Upper lobe of left lung (tissue), 6 donors: ENCODE data around the gene ZNF138. TPM values are rescaled to one million over a fixed set of nuclear protein-coding genes. Genes with fewer than 3 reads are reported as not detected.
A peak's percentile ranks its signal among the peaks of the same experiment; 100 is the strongest.
"Not testable (repeated sequence)": the region's sequence is repeated elsewhere in the genome, so short reads cannot be mapped to it uniquely, and the experiment has no call there.

Experiments
- ATAC-seq, 2 donors: fragments of 200-7000 bp; cut with Tn5 transposase; one replicate each; pipeline ENCODE4 v1.9.1; 2022; ENCODE audit warnings: mild to moderate bottlenecking in 2 of 2, moderate library complexity in 2 of 2; ENCODE audit not compliant: low FRiP score in 2 of 2
- DNase-seq, 2 donors: peaks; one replicate each; pipeline ENCODE4 v3.0.0-alpha.2; 2019 to 2020
- H3K27ac ChIP-seq, 4 donors: fragments of 200-600 bp; sonication (generic); one replicate each; pipeline ENCODE4 v1.5.1; 2016 to 2019
- H3K27me3 ChIP-seq, 4 donors: fragments of 200-600 bp; sonication (generic); one replicate each; pipeline ENCODE4 v1.5.1; 2017 to 2019
- H3K36me3 ChIP-seq, 4 donors: fragments of 200-600 bp; sonication (generic); one replicate each; pipeline ENCODE4 v1.5.1; 2016 to 2019
- H3K4me1 ChIP-seq, 4 donors: fragments of 200-600 bp; sonication (generic); one replicate each; pipeline ENCODE4 v1.5.1; 2018 to 2019
- H3K4me3 ChIP-seq, 4 donors: fragments of 200-600 bp; sonication (generic); one replicate each; pipeline ENCODE4 v1.5.1; 2017 to 2019; ENCODE audit warnings: mild to moderate bottlenecking in 2 of 4, moderate library complexity in 1 of 4
- H3K9me3 ChIP-seq, 4 donors: fragments of 200-600 bp; sonication (generic); one replicate each; pipeline ENCODE4 v1.5.1; 2018 to 2019
- EP300 ChIP-seq, 4 donors: sonication (generic); formaldehyde crosslinking; IDR thresholded peaks; one replicate each; pipeline ENCODE4 v1.5.1; 2017; ENCODE audit warnings: antibody characterized with exemption in 4 of 4, control low read depth in 2 of 4
- POLR2A ChIP-seq, 4 donors: fragments of 450-650 bp; IDR thresholded peaks; one replicate each; pipeline ENCODE4 v1.5.1; 2016 to 2017; ENCODE audit warnings: antibody characterized with exemption in 4 of 4, mild to moderate bottlenecking in 2 of 4
- POLR2AphosphoS5 ChIP-seq, 2 donors: sonication (generic); formaldehyde crosslinking; IDR thresholded peaks; one replicate each; pipeline ENCODE4 v1.5.1; 2017; ENCODE audit warnings: antibody characterized with exemption in 2 of 2
- WGBS, 2 donors: methylation state at CpG; one replicate each; pipeline ENCODE4 v1.1.5; 2017 to 2018; 5-methylcytosine and 5-hydroxymethylcytosine counted together
- total RNA-seq, 6 donors: library from RNA; depleted of rRNA in 4 of 6; stranded (reverse); fragments of >200 nt in 4 of 6; gene quantifications; one replicate each; pipeline versions ENCODE4 v1.1.0 to v1.2.1, GENCODE V29; 2016 to 2021
- TF ChIP-seq, protein P1 (sequence below), 6 experiments: fragments of 450-650 bp in 4 of 6; fragments of 200-600 bp in 2 of 6; sonication (generic) in 2 of 6; IDR thresholded peaks; one replicate each; pipeline ENCODE4 v1.5.1; 2016 to 2019; ENCODE audit warnings: antibody characterized with exemption in 6 of 6
- donor health status: DM: no; HTN: no; CAD: no; lungs with moderate emphysema.
- donor health status: DM: no; HTN: yes; CAD: no; lungs with severe emphysema.

ZNF138 gene
- total RNA-seq, 6 donors from 2014 or later: 3.4 to 23.7 (median 5.0) TPM

DNA sequence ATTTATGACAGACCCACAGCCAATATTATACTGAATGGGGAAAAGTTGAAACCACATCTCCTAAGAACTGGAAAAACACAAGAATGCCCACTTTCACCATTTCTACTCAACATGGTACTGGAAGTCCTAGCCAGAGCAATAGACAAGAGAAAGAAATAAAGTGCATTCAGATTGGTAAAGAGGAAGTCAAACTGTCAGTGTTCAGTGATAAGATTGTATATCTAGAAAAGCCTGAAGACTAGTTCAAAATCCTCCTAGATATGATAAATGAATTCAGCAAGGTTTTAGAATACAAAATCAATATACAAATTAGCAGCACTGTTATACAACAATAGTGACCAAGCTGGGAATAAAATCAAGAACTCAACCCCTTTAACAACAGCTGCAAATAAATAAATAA, 6.9 kb upstream of the ZNF138 start:
- Histone ChIP-seq H3K27ac (no peak overlapping the region), H3K27me3 (no peaks in the 10 kb centered on the region), H3K36me3 (no peaks in the 10 kb centered on the region), H3K4me3 (no peak overlapping the region), H3K4me1 (no peaks in the 10 kb centered on the region), H3K9me3 (no peaks in the 10 kb centered on the region)
- no peak for TF ChIP-seq EP300 (IDR thresholded peaks at IDR 0.05)
- TF ChIP-seq POLR2AphosphoS5 (IDR thresholded peaks at IDR 0.05): no peak
- TF ChIP-seq POLR2A (IDR thresholded peaks at IDR 0.05): no peak
- TF ChIP-seq, protein P1, sequence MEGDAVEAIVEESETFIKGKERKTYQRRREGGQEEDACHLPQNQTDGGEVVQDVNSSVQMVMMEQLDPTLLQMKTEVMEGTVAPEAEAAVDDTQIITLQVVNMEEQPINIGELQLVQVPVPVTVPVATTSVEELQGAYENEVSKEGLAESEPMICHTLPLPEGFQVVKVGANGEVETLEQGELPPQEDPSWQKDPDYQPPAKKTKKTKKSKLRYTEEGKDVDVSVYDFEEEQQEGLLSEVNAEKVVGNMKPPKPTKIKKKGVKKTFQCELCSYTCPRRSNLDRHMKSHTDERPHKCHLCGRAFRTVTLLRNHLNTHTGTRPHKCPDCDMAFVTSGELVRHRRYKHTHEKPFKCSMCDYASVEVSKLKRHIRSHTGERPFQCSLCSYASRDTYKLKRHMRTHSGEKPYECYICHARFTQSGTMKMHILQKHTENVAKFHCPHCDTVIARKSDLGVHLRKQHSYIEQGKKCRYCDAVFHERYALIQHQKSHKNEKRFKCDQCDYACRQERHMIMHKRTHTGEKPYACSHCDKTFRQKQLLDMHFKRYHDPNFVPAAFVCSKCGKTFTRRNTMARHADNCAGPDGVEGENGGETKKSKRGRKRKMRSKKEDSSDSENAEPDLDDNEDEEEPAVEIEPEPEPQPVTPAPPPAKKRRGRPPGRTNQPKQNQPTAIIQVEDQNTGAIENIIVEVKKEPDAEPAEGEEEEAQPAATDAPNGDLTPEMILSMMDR (IDR thresholded peaks at IDR 0.05): no peak
- no peak for ATAC-seq
- DNase-seq: no peak

DNA sequence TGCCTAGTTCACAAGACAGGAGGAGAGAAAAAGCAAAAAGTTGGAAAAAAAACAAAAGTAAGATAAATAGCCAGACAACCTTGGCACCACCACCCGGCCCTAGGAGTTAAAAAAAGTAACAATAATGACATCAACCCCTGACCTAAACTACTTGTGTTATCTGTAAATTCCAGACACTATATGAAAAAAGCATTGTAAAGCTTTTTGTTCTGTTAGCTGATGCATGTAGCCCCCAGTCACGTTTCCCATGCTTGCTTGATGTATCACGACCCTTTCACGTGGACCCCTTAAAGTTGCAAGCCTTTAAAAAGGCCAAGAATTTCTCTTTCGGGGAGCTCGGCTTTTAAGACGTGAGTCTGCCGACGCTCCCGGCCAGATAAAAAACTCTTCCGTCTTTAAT, 5.0 kb upstream of the ZNF138 start:
- H3K36me3 ChIP-seq, H3K27ac ChIP-seq, H3K9me3 ChIP-seq, ATAC-seq, DNase-seq, H3K4me3 ChIP-seq, H3K4me1 ChIP-seq, H3K27me3 ChIP-seq: not testable (repeated sequence)
- 56 to 62% methylated on average over 11 of the region's 11 CpGs for WGBS, 2 donors

DNA sequence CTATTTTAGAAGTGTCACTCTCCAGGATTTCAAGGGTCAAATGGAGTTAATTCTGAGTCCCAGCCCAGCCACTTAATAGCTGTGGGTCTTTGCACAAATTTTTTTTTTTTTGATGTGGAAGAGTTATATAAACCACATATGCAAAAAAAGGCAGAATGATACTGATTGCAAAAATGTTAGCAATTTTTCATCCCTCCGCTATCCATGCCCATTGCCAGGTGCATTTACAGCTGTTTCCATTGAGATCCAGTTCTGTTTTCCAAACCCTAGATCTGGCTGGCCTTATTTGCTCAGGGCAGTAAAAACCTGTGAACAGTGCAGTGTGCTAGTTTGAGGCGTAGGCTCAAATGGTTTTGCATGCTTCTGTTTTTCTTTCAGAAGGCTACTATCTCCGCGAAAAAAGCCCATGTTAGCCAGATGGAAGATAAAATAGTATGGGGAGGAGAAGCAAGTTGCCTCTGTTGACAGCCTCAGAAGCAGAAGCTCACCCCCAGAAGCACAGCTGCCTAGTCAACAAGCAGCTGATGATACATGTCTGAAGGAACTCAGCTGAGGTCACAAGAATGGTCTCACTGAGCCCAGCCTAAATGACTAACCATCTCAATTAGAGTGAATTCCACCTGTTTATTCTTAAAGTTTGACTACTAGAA, 997 bp upstream of the ZNF138 start:
- Histone ChIP-seq H3K4me1 (peaks cover 4 to 19% (median 9%) of the 10 kb centered on the region in 4 donors), H3K36me3 (no peaks in the 10 kb centered on the region), H3K27me3 (no peaks in the 10 kb centered on the region), H3K9me3 (no peaks in the 10 kb centered on the region), H3K4me3 (no peak overlapping the region), H3K27ac (no peak overlapping the region)
- ATAC-seq (no peak), DNase-seq (no peak)
- TF ChIP-seq, protein P1 (IDR thresholded peaks at IDR 0.05): no peak
- 92 to 96% methylated on average over 4 of the region's 4 CpGs for WGBS, 2 donors

DNA sequence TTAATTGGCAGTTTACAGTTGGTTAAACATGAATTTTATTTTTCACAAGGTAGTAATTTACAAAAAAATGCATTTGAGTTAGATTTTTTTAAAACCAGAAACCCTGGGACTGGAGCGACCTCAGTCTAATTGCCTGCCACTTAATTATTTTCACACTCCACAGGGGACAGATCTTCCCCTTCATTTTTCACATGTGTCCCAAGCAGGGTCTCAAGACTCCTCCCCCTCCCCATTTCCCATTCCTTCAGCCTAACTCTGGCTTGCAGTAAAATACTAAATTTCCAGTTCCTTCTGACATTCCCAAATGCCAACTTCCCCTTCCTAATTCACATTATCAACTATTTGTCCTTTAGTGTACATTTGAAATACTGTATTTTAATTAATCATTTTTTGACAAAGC, 948 bp downstream of the ZNF138 start:
- TF ChIP-seq, protein P1 (IDR thresholded peaks at IDR 0.05): no peak
- H3K27me3 ChIP-seq: no peaks in the 10 kb centered on the region
- WGBS, 2 donors: 12 to 14% methylated on average over 1 of the region's 1 CpG
- no peaks in the 10 kb centered on the region for H3K9me3 ChIP-seq
- peaks cover 4 to 19% (median 9%) of the 10 kb centered on the region in 4 donors for H3K4me1 ChIP-seq
- peak overlapping the region in 3 of 4 donors; percentile 62 to 79 (median 67) for H3K4me3 ChIP-seq
- peak overlapping the region in 1 of 4 donors; percentile 85 for H3K27ac ChIP-seq
- DNase-seq (no peak), ATAC-seq (no peak)
- peaks cover 0 to 12% (median 6%) of the 10 kb centered on the region in 4 donors for H3K36me3 ChIP-seq

DNA sequence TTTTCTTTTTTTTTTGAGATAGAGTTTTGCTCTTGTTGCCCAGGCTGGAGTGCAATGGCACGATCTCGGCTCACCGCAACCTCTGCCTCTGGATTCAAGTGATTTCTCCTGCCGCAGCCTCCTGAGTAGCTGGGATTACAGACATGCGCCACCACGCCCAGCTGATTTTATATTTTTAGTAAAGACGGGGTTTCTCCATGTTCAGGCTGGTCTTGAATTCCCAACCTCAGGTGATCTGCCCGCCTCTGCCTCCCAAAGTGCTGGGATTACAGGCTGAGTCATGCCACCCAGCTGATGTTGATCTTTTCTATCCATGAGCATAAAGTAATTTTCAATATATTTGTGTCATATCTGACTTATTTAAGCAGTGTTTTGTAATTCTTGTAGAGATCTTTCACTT, 4.9 kb downstream of the ZNF138 start:
- 96 to 98% methylated on average over 8 of the region's 8 CpGs for WGBS, 2 donors

DNA sequence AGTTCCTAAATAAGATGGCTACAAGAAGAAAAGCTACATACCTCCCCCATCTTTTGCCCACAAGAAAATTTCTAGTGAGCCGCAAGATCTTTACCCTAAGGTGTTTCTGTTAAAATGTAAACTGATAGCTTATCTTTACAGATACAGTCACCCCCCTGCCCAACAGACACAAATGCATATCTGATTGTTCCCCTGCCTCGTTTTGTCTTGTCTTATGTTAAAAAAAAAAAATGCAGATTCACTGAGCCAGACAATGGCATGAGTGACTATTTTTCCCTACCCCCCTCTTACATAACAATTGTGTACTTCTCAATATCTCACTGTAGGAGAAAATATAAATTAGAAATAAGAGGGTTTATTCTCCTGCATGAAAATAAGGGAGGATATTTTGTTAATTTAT, 8.5 kb downstream of the ZNF138 start:
- TF ChIP-seq EP300 (IDR thresholded peaks at IDR 0.05): no peak
- no peak for TF ChIP-seq POLR2A (IDR thresholded peaks at IDR 0.05)
- no peak for TF ChIP-seq POLR2AphosphoS5 (IDR thresholded peaks at IDR 0.05)
- TF ChIP-seq, protein P1 (IDR thresholded peaks at IDR 0.05): no peak
- no peaks in the 10 kb centered on the region for H3K9me3 ChIP-seq
- H3K4me1 ChIP-seq: no peaks in the 10 kb centered on the region
- WGBS, 2 donors: 68% methylated on average over 2 of the region's 2 CpGs
- DNase-seq (no peak), ATAC-seq (no peak)
- no peak overlapping the region for H3K4me3 ChIP-seq
- no peaks in the 10 kb centered on the region for H3K27me3 ChIP-seq
- peaks cover 2 to 26% (median 13%) of the 10 kb centered on the region in 4 donors for H3K36me3 ChIP-seq
- H3K27ac ChIP-seq: no peak overlapping the region

More for the DNA sequence above, 4.9 kb downstream of the ZNF138 start:
- not testable (repeated sequence) for H3K27ac ChIP-seq, ATAC-seq, H3K4me3 ChIP-seq, DNase-seq, H3K9me3 ChIP-seq, H3K27me3 ChIP-seq
- Histone ChIP-seq H3K36me3 (peaks cover 2 to 26% (median 11%) of the 10 kb centered on the region in 4 donors), H3K4me1 (peaks cover 4 to 14% (median 7%) of the 10 kb centered on the region in 4 donors)
